Neural progenitor cell (in vitro differentiated cells): ENCODE measurements around the gene CCDC158. TPM values are rescaled to one million over a fixed set of nuclear protein-coding genes. Genes with fewer than 3 reads are reported as not detected.
A peak's percentile ranks its signal among the peaks of the same experiment; 100 is the strongest.

Experiments
- DNase-seq: peaks from one replicate; pipeline ENCODE4 v3.0.0-alpha.2; 2016; ENCODE audit warnings: low spot score
- H2AFZ ChIP-seq: fragments of 200-600 bp; sonication (generic); replicated peaks from 2 replicates; pipeline ENCODE4 v1.6.1; 2016; ENCODE audit warnings: antibody characterized with exemption
- H3F3A ChIP-seq: fragments of 200-600 bp; sonication (generic); 2 replicates; pipeline ENCODE4 v1.6.1; 2016; ENCODE audit warnings: antibody characterized with exemption, low read depth
- H3K27ac ChIP-seq: fragments of 200-600 bp; sonication (generic); 2 replicates; pipeline ENCODE4 v1.5.1; 2016; ENCODE audit warnings: mild to moderate bottlenecking
- H3K27me3 ChIP-seq: fragments of 200-600 bp; sonication (generic); 2 replicates; pipeline ENCODE4 v1.6.1; 2016; ENCODE audit warnings: mild to moderate bottlenecking, moderate library complexity
- H3K36me3 ChIP-seq: fragments of 200-600 bp; sonication (generic); 2 replicates; pipeline ENCODE4 v1.5.1; 2016
- H3K4me1 ChIP-seq: fragments of 200-600 bp; sonication (generic); 2 replicates; pipeline ENCODE4 v1.6.1; 2016; ENCODE audit warnings: mixed run types
- H3K4me2 ChIP-seq: fragments of 200-600 bp; sonication (generic); 2 replicates; pipeline ENCODE4 v1.6.1; 2016
- H3K4me3 ChIP-seq: fragments of 200-600 bp; sonication (generic); 2 replicates; pipeline ENCODE4 v1.5.1; 2016
- H3K79me2 ChIP-seq: fragments of 200-600 bp; sonication (generic); 2 replicates; pipeline ENCODE4 v1.6.1; 2016; ENCODE audit warnings: low read depth
- H3K9ac ChIP-seq: fragments of 200-600 bp; sonication (generic); 2 replicates; pipeline ENCODE4 v1.6.1; 2016
- H3K9me3 ChIP-seq: fragments of 200-600 bp; sonication (generic); 2 replicates; pipeline ENCODE4 v1.5.1; 2016; ENCODE audit warnings: low read depth
- H4K20me1 ChIP-seq: fragments of 200-600 bp; sonication (generic); 2 replicates; pipeline ENCODE4 v1.6.1; 2016; ENCODE audit warnings: low read depth
- H3K27ac Mint-ChIP-seq: 3 replicates; pipeline ENCODE4 v1.8.0; 2021; ENCODE audit warnings: mixed read lengths
- H3K27me3 Mint-ChIP-seq: 2 replicates; pipeline ENCODE4 v1.8.0; 2022; ENCODE audit warnings: low read depth, mild to moderate bottlenecking, inconsistent platforms, moderate library complexity, mixed read lengths; ENCODE audit not compliant: insufficient read depth
- H3K36me3 Mint-ChIP-seq: 3 replicates; pipeline ENCODE4 v1.8.0; 2021; ENCODE audit warnings: mixed read lengths
- H3K4me1 Mint-ChIP-seq: 3 replicates; pipeline ENCODE4 v1.8.0; 2021; ENCODE audit warnings: mixed read lengths
- H3K4me3 Mint-ChIP-seq: 3 replicates; pipeline ENCODE4 v1.8.0; 2021; ENCODE audit warnings: mild to moderate bottlenecking, moderate library complexity, mixed read lengths
- H3K9me3 Mint-ChIP-seq: 3 replicates; pipeline ENCODE4 v1.8.0; 2020; ENCODE audit warnings: mixed read lengths
- CTCF ChIP-seq: fragments of 200-600 bp; sonication (generic); IDR thresholded peaks from 2 replicates; pipeline ENCODE4 v1.5.1; 2017; ENCODE audit warnings: antibody characterized with exemption, mild to moderate bottlenecking
- EZH2 ChIP-seq: fragments of 200-600 bp; sonication (generic); IDR thresholded peaks from 2 replicates; pipeline ENCODE4 v1.6.1; 2017; ENCODE audit warnings: antibody characterized with exemption, mild to moderate bottlenecking, moderate library complexity
- EZH2phosphoT487 ChIP-seq: fragments of 200-600 bp; sonication (generic); IDR thresholded peaks from 2 replicates; pipeline ENCODE4 v1.6.1; 2017; ENCODE audit warnings: antibody characterized with exemption
- total RNA-seq: library from RNA; depleted of rRNA; stranded (reverse); fragments of >200 nt; gene quantifications from 2 replicates; pipeline ENCODE4 v1.2.3, GENCODE V29; 2015; ENCODE audit warnings: low replicate concordance

The CCDC158 gene
- total RNA-seq, 1 donor from 2014 or later = not detected

GRCh38 chr4:76449833-76450232 is 28.9 kb upstream of the CCDC158 start:
- H3K4me3 ChIP-seq = no peak overlapping the region
- H3K9ac ChIP-seq = no peak overlapping the region
- Mint-ChIP-seq H3K9me3 (peaks cover 24% of the 10 kb centered on the region), H3K4me1 (peaks cover 59% of the 10 kb centered on the region), H3K27ac (peak overlapping the region; percentile 95), H3K36me3 (peaks cover 36% of the 10 kb centered on the region), H3K4me3 (peak overlapping the region; percentile 70), H3K27me3 (peaks cover 2% of the 10 kb centered on the region)
- DNase-seq = peak; percentile 39
- no peaks in the 10 kb centered on the region for H3K27me3 ChIP-seq
- peaks cover 40% of the 10 kb centered on the region for H3K4me1 ChIP-seq
- peaks cover 18% of the 10 kb centered on the region for H4K20me1 ChIP-seq
- H2AFZ ChIP-seq = no peak overlapping the region
- peak overlapping the region; percentile 58 for H3K4me2 ChIP-seq
- H3K9me3 ChIP-seq = no peaks in the 10 kb centered on the region
- H3K79me2 ChIP-seq = peaks cover 100% of the 10 kb centered on the region
- TF ChIP-seq EZH2 = no peak
- no peak for TF ChIP-seq CTCF
- no peak for TF ChIP-seq EZH2phosphoT487
- H3K27ac ChIP-seq = peak overlapping the region; percentile 61
- peaks cover 10% of the 10 kb centered on the region for H3F3A ChIP-seq
- H3K36me3 ChIP-seq = peaks cover 8% of the 10 kb centered on the region

DNA sequence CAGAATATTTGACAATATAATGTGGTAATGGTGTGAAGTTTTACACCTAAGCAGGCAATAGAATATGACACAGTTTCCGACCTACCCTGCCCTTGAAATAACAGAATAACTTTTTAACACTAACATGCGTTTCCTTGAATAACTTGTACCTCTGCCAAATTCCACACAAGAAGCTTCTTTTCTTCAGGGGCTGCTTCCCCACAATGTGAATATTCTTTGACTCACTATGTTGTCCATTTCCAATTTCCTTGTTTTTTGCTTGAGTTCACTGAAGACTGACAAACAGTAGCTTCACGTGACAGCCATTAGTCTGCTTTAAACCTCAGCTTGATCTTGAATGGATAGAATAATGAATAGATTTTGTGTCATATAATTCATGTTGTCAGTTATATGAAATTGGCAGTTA is 28.4 kb upstream of the CCDC158 start:
- peaks cover 8% of the 10 kb centered on the region for H3K36me3 ChIP-seq
- Mint-ChIP-seq H3K27me3 (no peaks in the 10 kb centered on the region), H3K4me3 (peak overlapping the region; percentile 70), H3K36me3 (peaks cover 33% of the 10 kb centered on the region), H3K27ac (peak overlapping the region; percentile 95), H3K9me3 (peaks cover 21% of the 10 kb centered on the region), H3K4me1 (peaks cover 59% of the 10 kb centered on the region)
- DNase-seq = no peak
- no peaks in the 10 kb centered on the region for H3K9me3 ChIP-seq
- no peak overlapping the region for H3K4me3 ChIP-seq
- H3K4me2 ChIP-seq = peak overlapping the region; percentile 58
- H3K27me3 ChIP-seq = no peaks in the 10 kb centered on the region
- peaks cover 18% of the 10 kb centered on the region for H4K20me1 ChIP-seq
- H3K27ac ChIP-seq = peak overlapping the region; percentile 61
- H3K9ac ChIP-seq = no peak overlapping the region
- peaks cover 10% of the 10 kb centered on the region for H3F3A ChIP-seq
- H3K4me1 ChIP-seq = peaks cover 40% of the 10 kb centered on the region
- TF ChIP-seq EZH2 = no peak
- TF ChIP-seq CTCF = no peak
- TF ChIP-seq EZH2phosphoT487 = no peak
- no peak overlapping the region for H2AFZ ChIP-seq
- peaks cover 100% of the 10 kb centered on the region for H3K79me2 ChIP-seq

DNA sequence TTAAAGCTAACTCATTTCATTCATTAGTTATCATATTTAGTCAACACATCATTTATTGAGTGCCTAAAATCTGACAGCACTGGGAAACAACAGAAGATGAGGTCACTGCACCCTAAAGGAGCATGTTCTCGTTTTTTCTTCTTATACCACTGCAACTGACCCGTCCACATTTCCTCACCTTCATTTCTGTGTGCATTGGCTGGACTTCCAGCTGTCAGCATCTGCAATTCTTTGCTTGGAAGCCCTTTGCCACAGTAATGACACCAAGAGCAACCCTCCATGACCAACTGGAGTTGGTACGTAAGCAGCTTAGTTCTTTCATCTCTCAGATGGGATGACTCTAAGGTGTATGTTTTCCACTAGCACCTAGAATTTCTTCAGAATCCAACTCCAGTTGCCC is 27.3 kb upstream of the CCDC158 start:
- H3K4me2 ChIP-seq = peak overlapping the region; percentile 58
- H3K9me3 ChIP-seq = no peaks in the 10 kb centered on the region
- peaks cover 11% of the 10 kb centered on the region for H3F3A ChIP-seq
- Mint-ChIP-seq H3K4me3 (peak overlapping the region; percentile 39), H3K9me3 (peaks cover 20% of the 10 kb centered on the region), H3K4me1 (peaks cover 66% of the 10 kb centered on the region), H3K27me3 (no peaks in the 10 kb centered on the region), H3K36me3 (peaks cover 31% of the 10 kb centered on the region), H3K27ac (peak overlapping the region; percentile 88)
- no peak for TF ChIP-seq CTCF
- no peak for TF ChIP-seq EZH2
- no peak for TF ChIP-seq EZH2phosphoT487
- H3K27me3 ChIP-seq = no peaks in the 10 kb centered on the region
- no peak overlapping the region for H3K9ac ChIP-seq
- H3K4me1 ChIP-seq = peaks cover 40% of the 10 kb centered on the region
- peaks cover 22% of the 10 kb centered on the region for H4K20me1 ChIP-seq
- no peak for DNase-seq
- peaks cover 100% of the 10 kb centered on the region for H3K79me2 ChIP-seq
- peaks cover 8% of the 10 kb centered on the region for H3K36me3 ChIP-seq
- H3K4me3 ChIP-seq = no peak overlapping the region
- H3K27ac ChIP-seq = peak overlapping the region; percentile 61
- H2AFZ ChIP-seq = no peak overlapping the region
